NCI-H510A treated with DMSO at 0.1 percent for 48 hours (cell line): ENCODE measurements around the gene MACROD2.
A peak's percentile ranks its signal among the peaks of the same experiment; 100 is the strongest.

Source experiments
- DNase-seq: peaks from one replicate; lab custom pipeline; 2025; lab: John Stamatoyannopoulos, UW

MACROD2 gene

DNA sequence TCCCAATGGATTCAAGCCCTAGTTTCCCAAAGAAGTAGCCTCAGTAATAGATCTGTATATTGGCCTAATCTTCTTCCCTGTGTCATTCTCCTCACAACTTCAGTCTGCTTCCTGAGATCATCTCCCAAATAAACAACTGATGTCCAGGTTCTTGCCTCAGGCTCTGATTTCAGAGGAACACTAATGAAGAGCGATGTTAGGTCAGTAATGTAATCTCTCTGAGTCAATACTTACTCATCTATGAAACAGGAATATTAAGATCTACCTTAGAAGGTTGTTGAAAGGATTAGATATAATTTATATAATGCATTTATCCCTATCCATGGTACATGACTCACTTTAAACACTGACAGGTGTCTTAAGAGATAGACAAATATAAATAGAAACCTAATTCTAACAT, 588.1 kb downstream of the MACROD2 start:
- peak; percentile 79 for DNase-seq

DNA sequence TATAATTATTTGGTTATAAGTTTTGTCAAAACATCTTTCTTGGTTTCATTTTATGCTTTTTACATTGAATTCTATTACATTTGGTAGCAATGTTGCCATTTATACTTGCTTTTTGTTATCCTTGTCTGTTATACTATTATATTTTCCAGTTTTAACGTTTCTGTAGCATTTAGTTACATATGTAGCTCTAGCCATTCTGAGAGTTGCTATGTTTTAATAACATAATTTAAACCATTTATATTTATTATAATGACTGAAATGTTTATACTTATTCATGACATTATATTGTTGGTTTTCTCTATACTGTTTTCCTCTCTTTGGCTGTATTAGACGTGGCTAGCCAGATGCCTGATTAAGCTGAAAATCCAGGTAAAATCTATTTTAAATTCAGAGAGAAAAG, 594.1 kb downstream of the MACROD2 start:
- no peak for DNase-seq

DNA sequence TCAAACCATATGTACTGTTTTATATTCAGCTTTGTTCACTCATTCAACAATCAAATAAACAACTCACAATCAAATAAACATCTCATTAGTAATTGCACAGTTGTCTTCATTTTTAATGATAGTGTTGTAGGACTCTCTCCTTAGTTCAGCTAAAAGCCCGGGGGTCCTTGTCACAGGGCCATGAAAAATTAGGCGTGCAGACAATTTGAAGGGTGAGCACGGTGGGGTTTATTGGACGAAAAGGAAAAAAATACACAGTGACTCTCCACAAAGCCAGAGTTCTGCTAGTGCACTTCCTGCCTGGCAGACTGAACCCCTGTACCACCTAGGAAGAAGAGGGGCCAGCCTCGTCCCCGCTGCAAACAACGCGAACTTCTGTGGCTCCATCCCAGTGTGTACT, 599.7 kb downstream of the MACROD2 start:
- no peak for DNase-seq

DNA sequence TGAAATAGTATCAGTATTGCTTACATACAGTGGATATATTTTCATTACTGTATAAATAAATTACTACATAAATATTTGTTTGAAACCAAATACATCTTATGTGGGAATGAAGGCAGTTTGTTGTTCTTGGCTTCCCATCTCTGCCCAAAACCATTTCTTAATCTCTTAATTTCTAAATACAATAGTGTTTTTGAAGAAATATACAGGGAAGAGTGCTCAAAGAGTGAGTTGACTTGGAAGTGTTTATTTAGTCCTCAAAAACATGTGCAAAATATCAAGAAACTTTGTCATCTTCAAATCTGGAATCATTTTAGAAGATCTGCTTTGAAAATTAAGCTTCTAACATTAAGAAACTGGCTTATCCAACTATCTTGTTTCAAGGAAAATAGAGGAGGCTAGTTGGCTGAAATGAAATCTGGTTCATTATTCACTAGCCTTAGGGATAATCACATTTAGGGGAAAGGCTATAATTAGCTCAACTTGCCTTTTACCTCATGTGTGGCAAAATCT, 601.9 kb downstream of the MACROD2 start:
- DNase-seq, result no peak

DNA sequence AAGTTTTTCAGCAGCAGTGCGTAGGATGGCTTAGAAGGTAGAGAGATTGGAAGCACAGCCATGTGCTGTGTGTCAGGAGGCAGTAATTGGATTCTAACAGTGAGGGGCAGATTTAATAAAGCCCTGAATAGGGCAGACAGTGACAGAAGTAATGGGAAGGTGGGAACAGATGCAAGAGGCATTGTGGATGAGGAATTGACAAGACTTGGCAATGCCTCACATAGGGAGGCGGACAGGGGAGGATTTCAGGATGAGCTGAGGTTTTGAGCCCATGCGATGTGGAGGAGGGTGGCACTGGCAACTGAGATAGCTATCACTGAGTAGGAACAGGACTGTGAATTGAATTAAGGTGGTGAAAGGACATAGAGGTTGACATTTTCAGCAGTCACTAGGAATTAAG, 604.3 kb downstream of the MACROD2 start:
- DNase-seq, result no peak

DNA sequence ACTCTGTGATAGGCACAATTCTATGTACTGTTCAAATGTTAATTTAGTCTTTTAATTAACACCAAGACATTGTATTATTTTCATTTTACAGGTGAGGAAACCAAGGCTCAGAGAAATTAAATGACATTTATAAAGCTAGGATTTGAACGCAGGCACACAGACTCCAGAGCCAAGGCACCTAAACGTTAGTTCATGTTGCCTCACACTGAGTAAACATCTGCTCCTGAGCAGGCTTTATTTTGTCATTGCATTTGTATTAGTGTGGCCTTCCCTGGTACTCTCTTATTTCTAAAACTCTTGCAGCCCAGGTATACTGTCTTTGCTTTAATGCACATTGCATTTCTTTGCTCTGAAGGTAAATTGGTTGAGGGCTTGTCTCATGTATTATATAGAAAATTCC, 605.2 kb downstream of the MACROD2 start:
- DNase-seq, result peak; percentile 6

DNA sequence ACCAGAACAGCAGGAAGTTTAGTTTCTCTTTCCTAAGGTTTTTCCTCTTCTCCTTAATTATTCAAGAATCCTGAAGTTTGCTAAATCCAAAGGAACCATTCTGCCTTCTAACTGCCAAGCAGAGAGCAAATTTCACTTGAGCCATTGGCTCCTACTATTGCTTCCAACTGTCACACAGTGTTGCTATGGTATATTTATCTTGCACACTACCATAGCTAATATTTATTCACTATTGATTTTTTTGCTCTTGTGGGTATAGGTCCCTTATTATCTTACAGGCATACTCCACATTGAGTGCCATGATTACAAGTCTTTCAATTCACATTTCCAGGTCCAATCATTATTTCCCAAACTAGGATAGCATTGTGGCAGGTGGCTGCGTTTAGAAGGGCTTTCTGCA, 608.8 kb downstream of the MACROD2 start:
- peak; percentile 49 for DNase-seq

DNA sequence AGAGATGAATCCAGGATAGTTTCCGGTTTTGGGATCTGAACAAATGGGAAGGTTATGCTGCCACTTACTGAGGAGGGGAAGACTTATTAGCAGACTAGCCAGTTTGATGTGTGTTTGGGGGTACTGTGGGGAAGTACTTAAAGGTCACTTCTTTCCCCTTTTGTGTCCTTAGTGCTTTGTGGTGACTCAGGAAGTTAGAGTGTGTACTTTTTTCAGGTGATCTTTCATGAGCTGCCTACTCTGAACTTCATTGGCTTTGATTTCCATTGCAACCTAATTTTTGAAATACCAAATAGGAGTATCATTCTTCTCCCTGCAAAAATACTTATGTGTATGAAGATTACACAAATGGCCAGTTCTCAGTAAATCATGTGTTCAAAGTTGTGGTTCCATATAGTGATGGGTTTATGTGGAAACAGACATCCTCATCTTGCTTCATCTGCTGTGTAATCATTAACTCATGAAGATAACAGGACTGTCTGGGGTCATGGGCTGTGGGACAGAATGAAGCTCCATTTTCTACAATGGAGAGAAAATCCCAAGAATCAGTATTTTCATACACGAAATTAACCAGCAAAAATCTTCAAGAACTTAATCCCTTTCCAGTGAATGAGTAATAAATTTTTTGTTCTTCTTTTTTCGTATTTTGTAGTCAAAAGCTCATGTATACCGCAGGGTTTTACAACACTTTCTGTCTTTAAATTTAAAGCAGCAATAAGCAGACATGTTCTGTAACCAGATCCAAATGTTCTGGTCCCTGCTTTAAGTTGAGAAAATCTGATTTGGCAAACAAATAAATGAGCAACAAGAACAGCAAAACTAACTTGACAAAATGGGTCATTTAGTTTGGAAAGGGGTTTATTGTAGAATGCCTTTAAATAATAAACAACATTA, 614.3 kb downstream of the MACROD2 start:
- DNase-seq, result no peak

DNA sequence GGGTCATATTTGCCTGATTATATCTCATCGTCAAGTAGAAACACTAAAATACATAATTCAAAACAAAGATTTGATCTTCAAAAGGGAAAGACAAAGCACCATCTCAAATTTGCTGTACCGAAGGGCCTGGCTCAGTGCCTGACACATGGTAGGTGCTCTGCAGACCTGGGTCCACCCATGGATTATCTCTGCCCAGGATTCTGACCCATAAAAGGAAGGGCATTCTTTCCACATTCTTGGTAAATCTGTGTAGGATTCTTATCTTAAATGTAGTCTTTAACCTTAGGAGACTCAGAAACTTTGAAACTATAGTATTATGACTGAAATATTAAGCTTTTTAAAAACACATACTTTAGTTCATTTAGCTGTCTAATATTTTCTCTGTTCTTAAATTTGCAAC, 616.2 kb downstream of the MACROD2 start:
- DNase-seq, result no peak

DNA sequence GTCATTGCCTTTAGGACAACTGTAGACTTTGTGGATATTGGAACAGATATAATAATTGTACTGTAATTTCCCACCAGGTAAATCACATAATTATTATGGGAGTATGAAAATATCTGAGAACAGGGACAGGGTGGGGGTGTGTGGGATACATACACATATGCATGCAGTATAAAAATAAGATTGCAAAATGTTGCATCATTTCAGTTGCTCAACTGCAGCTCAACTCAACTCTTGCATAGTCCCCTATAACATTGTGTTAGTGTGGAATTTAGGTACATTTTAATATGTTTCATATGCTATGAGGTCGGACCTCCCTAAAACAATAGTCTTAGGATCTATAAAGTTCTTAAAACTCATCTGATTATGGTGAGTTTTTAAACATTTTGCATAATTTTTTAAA, 617.1 kb downstream of the MACROD2 start:
- DNase-seq, result no peak

DNA sequence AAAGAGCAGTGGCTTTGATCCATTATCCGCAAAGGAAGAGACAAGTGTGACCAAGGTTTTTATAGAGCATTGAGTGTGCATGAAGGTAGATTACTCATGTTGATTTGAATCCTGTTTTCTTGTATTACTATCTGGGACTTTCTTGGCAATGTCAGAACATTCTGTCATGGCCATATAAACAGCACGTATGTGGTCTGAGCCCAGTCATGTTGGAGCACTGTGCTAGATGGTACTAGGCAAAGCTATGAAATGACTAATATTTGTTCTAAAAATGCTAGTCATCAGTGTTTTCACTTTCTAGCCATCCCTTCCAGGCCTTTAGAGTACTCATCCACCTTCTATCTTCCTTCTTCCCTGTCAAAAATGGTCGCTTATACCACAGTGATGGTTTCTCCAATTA, 620.7 kb downstream of the MACROD2 start:
- DNase-seq, result no peak

DNA sequence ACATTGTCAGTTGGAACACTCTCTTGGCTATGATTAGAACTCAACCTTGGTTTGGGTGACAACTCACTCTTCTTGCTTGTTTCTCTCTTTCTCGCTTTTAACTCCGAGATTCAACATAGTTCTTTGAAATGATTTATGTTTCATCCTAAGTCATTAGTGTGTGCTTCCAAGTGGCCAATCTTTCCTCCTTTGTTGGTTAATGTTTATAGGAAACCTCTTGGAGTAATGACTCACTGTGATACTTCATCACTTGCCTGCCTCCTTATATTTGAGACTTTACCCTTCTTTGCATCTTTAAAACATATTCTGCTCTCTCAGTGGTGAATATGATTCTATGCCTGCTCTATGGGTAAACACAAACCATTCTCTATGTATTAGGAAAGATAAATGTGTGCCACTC, 621.8 kb downstream of the MACROD2 start:
- no peak for DNase-seq

DNA sequence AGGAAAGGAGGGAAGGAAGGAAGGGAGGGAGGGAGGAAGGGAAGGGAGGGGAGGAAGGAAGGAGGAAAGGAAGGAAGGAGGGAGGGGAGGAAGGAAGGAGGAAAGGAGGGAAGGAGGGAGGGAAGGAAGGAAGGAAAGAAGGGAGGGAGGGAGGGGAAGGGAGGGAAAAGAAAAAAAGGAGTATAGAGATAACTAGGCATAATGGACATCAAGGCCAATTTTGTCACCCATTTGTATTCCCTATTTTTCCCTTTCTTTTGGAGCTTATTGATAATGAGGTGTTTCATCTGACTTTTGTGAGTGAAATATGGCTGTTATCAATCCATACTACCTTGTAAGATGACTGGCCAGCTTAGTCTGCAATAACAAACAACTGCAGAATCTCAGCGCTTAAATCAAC, 624.1 kb downstream of the MACROD2 start:
- no peak for DNase-seq

DNA sequence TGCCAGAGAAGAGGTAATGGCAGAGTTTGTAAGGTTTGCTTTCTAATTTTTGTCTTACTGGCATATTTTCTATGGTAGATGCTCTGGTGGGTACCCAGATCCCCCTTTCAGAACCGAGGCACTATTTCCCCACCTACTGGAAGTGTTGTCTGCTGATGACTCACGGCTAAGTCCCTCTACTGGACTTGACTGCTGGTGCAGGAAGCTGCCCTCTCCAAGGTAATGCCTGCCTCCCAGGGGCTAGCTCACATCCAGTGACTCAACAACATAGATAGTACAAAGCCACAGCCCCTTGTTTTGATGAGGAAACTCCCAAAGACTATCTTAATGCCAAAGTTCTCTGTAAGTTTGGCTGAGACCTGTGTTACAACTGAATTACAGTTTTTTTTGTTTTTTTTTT, 627.5 kb downstream of the MACROD2 start:
- DNase-seq, result no peak

DNA sequence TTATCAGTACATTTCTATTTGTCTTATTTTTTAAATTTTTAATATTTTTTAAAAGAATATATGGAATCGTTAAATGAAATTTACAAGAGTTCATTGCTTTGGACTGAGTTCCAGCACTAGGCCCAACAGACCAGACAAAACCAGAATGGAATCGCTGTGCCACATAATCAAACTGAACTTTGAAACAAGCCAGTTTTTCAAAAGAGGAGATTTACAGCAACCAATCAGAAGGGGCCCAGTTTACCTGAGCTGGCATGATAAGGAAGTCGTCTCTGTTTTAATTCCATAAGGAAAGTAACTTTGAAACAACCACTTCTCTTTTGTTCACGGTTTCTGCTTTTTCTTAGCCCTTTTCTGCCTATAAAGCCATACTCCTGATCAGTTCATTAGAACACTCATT, 635.7 kb downstream of the MACROD2 start:
- DNase-seq, result no peak

DNA sequence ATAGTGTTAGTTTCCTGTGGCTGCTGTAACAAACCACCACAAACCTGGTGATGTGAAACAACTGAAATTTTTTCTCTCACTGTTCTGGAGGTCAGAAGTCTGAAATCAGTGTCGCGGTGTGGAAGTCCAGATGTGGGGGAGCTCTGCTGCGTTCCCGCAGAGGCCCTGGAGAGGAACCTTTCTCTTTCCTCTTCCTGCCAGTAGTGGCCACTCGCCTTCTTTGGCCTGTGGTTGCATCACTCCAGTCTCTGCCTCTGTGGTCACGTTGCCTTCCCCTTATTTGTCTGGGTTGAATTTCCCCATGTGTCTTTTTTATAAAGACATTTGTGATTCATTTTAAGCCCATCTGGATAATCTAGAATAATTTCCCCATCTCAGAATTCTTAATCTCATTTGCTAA, 637.6 kb downstream of the MACROD2 start:
- no peak for DNase-seq

DNA sequence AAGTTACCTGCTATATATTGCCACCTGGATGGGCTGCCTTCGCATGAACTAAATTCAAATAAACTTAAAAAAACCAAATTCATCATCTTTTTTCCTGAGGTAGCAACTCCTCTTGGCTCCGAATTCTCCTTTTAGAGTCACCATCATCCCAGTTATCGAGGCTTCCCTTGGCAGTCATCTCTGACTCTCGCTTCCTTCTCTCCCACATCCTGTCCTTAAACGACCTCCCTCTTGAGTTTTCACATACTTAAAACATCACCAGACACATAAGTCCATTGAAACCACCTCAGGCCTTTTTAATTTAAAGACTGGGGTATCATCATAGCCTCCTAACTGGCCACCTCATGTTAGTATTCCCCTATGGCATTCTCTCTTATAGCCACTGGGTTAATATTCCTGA, 638.2 kb downstream of the MACROD2 start:
- DNase-seq, result no peak

DNA sequence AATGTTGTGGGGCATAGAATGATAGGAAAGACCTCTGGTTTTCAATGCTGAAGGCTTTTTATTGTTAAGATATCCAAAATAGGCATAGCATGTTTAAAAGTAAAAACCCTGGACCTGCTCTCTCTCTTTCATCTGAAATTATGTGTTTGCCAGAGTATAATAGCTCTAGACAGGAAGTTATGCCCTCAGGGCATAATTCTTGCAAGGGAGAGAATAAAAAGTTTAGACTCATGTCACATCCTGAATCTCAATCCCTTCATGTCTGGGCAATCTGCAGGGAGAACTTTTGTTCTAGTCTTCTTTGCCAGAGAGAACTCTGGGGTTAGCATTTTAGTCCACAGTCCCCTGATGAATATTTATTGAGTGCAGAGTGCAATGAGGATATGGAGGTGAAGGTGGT, 639.3 kb downstream of the MACROD2 start:
- no peak for DNase-seq

DNA sequence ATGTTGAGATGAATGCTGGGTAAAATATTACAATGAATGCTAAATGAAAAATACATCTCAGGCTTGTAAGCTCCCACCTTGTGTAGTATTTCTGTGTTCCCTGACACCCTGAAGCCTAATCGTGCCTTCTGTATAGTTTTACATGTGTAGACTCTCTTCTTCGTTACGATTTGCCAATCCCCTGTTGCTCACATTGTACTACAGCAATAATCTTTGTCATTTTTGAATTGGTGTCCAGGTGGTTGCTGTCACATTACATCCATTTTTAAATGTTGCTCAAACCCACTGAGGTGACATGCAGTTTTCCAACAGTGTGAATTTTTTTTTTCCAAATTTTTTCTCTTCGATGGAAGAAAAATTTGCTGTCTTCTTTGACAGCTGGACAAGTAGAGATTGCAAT, 642.1 kb downstream of the MACROD2 start:
- DNase-seq, result no peak

DNA sequence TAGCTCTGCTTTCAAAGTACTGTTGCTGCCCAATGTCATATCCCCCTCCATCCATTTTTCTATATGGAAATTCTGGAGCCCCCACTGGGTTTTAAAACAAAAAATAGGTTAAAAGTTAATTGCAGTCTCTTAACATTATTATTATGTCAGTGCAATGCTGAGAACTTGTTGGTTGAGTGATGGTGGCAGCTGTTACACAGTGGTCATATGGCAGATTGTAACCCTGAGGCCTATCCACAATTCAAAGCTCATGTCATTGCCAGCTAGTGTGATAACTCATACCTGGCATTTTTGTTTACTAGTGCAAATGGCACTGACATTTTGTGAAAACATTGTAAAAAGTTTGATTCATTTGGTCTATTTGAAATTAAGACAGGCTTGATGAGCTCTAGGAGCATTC, 647.8 kb downstream of the MACROD2 start:
- no peak for DNase-seq

DNA sequence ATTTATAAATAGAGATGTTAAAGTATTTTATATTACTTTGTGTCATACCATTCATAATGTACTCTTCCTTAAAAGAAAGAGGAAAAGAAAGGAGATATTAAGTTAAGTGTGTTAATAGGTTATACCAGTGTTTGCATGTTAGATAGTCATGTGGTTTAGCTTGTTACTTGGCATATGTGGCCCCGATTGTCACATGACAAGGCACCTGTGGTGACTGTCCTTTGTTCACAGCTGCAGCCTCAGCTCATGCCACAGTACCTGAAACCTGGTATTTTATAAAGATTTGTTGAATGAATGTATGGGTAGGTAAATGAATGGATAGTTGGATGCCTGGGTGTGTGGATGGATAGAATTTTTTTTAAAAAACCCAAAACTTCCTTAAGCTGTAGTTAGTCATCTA, 648.2 kb downstream of the MACROD2 start:
- no peak for DNase-seq

DNA sequence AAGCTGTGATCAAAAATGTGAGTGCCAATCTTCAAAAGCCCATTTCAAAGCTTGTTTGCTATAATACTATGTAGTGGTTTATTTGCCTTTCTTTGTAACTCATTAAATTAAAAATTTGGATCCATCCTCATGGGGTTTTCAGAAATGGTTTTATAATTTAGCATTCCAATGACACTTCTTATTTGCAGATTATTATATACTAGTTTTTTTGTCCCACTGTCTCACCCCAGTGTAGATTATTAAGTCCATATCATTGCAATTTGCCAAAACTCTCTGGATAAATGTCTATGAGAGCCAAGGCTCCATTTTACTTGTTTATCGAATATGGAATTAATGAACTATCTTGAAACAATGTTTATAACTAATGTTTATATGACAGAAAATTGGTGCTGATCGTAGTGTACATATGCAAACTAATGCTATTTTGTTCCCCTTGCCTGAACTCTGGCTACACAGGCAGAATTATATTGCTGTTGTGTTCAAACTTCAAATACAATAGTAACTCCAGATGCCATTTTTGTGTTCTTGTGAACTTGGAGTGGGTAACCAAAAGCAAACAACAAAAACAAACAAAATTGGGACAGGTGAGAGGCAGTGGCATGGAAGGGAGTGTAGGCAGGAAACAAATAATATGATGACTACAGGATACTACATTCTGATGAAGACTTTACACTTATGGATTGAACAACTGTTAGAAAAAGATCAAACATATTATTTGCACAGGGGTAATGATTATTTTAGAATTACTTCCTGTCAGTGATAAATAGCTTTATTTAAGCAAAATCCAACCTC, 649.2 kb downstream of the MACROD2 start:
- peak; percentile 86 for DNase-seq

DNA sequence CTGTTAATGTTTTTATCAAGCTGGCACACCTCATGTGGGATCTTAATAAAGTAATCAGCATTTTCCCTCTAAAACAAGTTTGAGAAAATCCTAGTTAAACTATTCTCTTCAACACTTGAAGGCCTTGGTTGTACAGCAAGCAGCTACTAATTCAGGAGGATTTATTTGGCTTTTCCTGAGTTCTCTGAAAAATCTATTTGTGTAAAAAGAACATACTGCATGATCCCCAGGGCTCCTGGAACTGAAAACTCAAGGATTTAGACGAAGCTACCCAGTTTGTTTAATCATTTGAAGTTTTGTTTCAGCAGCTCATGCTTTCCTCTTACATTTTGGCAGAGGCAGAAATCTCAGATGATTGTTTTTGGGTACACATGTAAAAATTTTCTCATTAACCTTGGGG, 651.7 kb downstream of the MACROD2 start:
- DNase-seq, result no peak
